Stimulated activated CD4-positive, alpha-beta T cell treated with anti-CD3 and anti-CD28 coated beads, Interleukin-15, amount 100 ng/mL, for 24 hours (primary cell): ENCODE measurements around the gene EIF3F.

ENCODE experiments used
- DNase-seq: peaks from one replicate; pipeline ENCODE4 v3.0.0-alpha.2; 2020

EIF3F gene

GRCh38 chr11:7994581-7995278 lies 7.6 kb downstream of the EIF3F start:
- DNase-seq, result no peak

- DNase-seq, result no peak
Measured at GRCh38 chr11:7999795-8000194, 12.7 kb downstream of the EIF3F start.

- DNase-seq, result no peak
Measured at GRCh38 chr11:8000390-8000789, 13.3 kb downstream of the EIF3F start.

- DNase-seq, result no peak
Measured at GRCh38 chr11:8002676-8003075, 15.5 kb downstream of the EIF3F start.

GRCh38 chr11:8003187-8003586 lies 16.1 kb downstream of the EIF3F start:
- no peak for DNase-seq

- no peak for DNase-seq
Measured at GRCh38 chr11:8004008-8004407, 16.9 kb downstream of the EIF3F start.

- no peak for DNase-seq
Measured at GRCh38 chr11:8005556-8005955, 18.4 kb downstream of the EIF3F start.

GRCh38 chr11:8006349-8006977 lies 19.3 kb downstream of the EIF3F start:
- peak; percentile 56 for DNase-seq

GRCh38 chr11:8008212-8008611 lies 21.1 kb downstream of the EIF3F start:
- DNase-seq, result no peak

GRCh38 chr11:8009856-8010255 lies 22.7 kb downstream of the EIF3F start:
- no peak for DNase-seq

GRCh38 chr11:8011371-8011770 lies 24.2 kb downstream of the EIF3F start:
- no peak for DNase-seq

- no peak for DNase-seq
Measured at GRCh38 chr11:8011981-8012444, 24.9 kb downstream of the EIF3F start.

- DNase-seq, result no peak
Measured at GRCh38 chr11:8013833-8014232, 26.7 kb downstream of the EIF3F start.

- DNase-seq, result no peak
Measured at GRCh38 chr11:8015753-8016239, 28.7 kb downstream of the EIF3F start.

GRCh38 chr11:8016440-8016839 lies 29.3 kb downstream of the EIF3F start:
- no peak for DNase-seq

- no peak for DNase-seq
Measured at GRCh38 chr11:8017071-8017470, 29.9 kb downstream of the EIF3F start.

- DNase-seq, result no peak
Measured at GRCh38 chr11:8017894-8018483, 30.9 kb downstream of the EIF3F start.

- DNase-seq, result peak; percentile 69
Measured at GRCh38 chr11:8018484-8019313, 31.6 kb downstream of the EIF3F start.

GRCh38 chr11:8019314-8020243 lies 32.4 kb downstream of the EIF3F start:
- DNase-seq, result peak; percentile 57

GRCh38 chr11:8020244-8020597 lies 33.1 kb downstream of the EIF3F start:
- DNase-seq, result no peak

GRCh38 chr11:8021920-8022319 lies 34.8 kb downstream of the EIF3F start:
- DNase-seq, result no peak

GRCh38 chr11:8022876-8023275 lies 35.7 kb downstream of the EIF3F start:
- no peak for DNase-seq
